Right hindlimb (tissue), 1 donor: Measurements from ENCODE around the gene RTN4RL2.

ENCODE experiments used
- DNase-seq: peaks from one replicate; pipeline ENCODE4 v3.0.0-alpha.2; 2018

The RTN4RL2 gene

GRCh38 chr11:57500926-57501325, 40.6 kb downstream of the RTN4RL2 start:
- DNase-seq: no peak

- DNase-seq: no peak
These were observed 41.6 kb downstream of the RTN4RL2 start for GRCh38 chr11:57501953-57502352.

GRCh38 chr11:57502376-57502775, 42.0 kb downstream of the RTN4RL2 start:
- no peak for DNase-seq

DNA sequence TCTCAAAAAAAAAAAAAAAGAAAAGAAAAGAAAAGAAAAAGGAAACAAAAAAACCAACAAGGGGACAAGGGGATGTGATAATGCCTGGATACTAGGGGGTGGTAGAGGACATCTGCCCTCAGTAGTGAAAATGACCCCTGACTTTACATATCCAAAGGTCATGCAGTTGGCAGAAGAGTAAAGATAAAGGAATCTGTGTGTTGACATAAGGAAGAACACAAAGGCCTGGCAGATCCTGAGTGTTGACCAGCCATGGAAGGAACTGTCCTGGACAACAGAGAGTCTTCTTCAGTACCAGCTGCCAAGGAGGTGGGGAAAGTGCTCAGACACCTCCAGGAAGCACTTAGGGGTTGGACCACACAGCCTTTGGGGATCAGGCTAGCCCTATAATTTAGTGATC, 42.5 kb downstream of the RTN4RL2 start:
- no peak for DNase-seq

DNA sequence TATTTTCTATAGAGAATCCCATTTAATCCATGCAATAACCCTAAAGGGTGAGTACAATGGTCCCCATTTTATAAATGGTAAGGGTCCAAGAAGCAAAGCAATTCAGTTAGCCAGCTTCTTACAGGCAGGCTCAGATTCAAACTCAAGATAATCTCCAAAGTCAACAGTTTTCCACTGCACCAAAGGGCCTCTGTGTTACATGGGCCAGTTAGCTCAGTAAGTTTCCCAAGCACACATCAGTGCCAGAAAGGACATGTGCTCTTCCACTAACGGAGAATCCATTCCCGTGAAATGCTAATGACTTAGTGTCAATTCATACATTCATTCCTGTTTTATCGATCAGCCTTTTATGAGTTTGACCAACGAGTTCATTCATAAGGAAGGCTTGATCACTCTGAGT, 44.2 kb downstream of the RTN4RL2 start:
- no peak for DNase-seq

GRCh38 chr11:57506522-57506921, 46.2 kb downstream of the RTN4RL2 start:
- DNase-seq: no peak

DNA sequence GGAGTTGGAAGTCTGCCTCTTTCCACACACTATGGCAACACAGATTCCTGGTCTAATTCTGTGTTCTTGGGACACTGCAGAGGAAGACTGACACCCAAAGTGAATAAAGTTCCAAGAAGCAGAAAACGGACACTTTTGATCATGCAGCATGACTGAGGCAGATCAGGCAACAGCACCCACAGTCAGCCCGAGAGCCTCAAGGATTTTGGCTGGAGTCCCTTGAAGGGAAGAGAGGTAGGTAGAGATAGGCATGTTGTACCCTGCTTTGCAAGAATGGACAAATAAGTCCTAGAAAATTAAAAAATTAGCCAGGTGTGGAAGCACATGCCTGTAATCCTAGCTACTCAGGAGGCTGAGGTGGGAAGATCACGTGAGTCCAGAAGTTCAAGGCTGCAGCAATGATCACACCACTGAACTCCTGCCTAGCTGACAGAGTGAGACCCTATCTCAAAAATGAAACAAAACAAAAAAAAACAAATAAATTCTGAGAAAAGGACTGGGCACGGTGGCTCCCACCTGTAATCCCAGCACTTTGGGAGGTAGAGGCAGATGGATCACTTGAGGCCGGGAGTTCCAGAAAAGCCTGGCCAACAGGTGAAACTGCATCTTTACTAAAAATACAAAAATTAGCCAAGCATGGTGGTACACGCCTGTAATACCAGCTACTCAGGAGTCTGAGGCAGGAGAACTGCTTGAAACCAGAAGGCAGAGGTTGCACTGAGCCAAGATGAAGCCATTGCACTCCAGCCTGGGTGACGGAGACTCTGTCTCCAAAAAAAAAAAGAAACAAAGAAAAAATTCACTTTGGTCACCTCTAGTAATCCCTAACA, 48.2 kb downstream of the RTN4RL2 start:
- no peak for DNase-seq

- no peak for DNase-seq
These were observed 51.6 kb downstream of the RTN4RL2 start for GRCh38 chr11:57511741-57512430.

DNA sequence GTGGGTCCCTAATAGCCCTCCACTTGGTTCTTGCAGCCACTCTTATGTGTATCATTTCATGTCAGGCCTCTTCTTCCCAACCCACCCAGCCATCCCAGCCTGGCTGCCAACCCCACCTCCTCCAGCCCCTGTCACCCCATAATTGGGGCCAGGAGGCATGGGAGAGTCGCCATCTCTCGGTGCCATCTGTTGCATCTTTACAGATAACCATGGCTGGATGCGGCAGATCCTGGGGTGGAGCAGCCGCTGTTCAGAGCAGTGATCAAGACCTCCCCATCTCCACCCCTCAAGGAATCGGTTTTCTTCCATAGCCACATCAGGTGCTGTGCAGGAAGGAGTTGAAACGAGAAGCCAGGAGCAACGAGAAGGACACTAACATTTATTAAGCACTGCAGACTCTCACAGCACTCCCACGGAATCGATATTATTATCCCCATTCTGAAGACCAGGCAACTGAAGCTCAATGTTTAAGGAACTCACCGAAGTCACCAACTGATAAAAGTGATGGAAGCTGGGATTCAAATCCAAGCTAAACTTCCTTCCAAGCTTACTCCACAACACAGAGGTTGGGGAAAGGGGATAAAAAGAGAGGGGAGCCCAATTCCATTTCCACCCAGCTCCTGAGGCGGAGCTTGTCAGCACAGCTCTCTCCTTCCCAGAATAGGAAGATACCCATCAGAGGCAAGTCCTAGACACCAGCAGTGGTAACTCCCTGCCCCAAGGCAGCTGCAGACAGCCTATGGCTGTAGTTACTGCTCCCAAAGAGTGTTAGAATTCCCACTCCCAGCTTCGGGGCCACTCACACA, 52.5 kb downstream of the RTN4RL2 start:
- DNase-seq: no peak

DNA sequence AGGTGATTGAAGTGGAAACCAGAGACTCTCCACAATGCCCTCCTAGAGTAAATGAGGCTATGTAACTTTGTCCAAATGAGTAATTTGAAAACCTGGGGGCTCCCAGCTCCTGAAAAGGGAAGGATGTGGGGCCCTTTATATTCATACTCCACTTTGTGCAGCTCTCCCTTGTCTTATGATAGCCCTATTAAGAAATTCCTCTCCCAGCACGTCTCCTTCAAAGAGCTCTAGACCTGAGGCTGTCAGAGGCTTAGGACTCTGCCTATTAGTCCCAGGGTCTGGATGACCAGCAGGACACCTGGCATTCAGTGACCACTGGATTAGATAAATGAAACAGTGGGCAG, 53.1 kb downstream of the RTN4RL2 start:
- DNase-seq: no peak

- DNase-seq: peak; percentile 57
These were observed 53.7 kb downstream of the RTN4RL2 start for GRCh38 chr11:57513911-57514537.

GRCh38 chr11:57514538-57515331, 54.4 kb downstream of the RTN4RL2 start:
- peak; percentile 66 for DNase-seq

DNA sequence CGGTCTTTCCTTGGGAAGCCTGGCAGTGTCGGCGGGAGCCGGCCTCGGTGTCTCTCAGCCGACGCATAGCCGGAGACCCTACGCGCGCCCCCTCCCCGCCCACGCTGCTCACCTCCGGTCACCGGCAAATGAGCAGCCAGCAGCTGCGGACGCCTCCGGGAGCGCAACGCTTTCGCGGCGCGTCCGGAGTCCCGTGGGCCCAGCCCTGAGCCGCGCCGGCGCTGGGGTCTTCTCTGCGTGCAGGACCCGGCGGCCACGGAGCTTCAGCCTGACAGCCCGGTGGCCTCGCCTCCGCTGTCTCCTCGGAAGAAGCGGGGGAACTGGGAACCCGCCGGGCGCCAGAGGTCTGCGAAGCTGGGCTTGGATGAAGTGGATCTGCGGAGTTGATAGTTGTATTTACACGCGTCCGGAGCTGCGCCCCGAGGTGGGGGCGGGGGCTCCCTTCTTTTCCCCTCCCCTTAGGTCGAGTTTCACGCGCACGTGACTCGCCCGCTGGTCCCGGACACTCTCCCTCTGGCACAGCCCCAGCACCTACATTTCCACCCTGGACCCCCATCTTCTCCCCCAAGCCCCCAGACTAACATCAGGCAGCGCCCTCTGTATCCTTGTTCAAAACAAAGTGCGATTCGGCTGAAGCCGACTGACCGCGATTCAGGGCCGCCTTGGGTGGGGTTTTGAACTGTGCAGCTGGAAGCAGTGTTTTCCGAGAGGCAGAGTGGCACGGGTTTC, 55.2 kb downstream of the RTN4RL2 start, which contains the start of gene SLC43A1:
Gene SLC43A1 (minus strand): TSS at position 371 of the 729 bp plus-strand sequence. CDS start 1,591 bp downstream, outside the sequence.
- peak; percentile 77 for DNase-seq

- DNase-seq: no peak
These were observed 55.7 kb downstream of the RTN4RL2 start for GRCh38 chr11:57516061-57516443.

DNA sequence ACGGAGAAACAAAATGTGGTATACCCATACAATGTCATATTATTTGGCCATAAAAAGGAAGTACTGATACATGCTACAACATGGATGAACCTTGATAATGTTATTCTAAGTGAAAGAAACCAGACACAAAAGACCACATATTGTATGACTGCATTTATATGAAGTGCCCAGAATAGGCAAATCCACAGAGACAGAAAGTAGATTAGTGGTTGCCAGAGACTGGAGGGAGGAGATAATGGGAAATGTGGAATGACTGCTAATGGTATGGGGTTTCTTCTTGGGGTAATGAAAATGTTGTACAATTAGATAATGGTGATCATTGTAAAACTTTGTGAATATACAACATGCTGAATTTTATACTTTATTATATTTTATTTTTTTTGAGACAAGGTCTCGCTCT, 60.8 kb downstream of the RTN4RL2 start:
- no peak for DNase-seq

DNA sequence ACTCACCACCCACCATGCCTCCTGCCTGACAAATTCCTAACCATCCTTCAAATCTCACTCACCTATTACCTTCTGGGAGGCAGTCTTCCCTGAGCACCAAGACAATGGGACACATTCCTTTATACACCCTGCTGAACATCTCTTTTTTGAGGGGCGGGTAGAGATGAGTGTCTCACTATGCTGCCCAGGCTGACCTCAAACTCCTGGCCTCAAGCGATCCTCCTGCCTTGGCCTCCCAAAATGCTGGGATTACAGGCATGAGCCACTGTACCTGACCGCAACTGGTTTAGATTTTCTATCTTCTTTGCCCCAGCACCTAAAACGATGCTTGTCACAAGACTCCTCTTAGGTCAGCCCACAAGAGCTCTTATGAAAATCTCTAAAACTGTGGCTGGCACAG, 63.1 kb downstream of the RTN4RL2 start:
- DNase-seq: no peak
